Trophoblast cell (in vitro differentiated cells and primary cell): ENCODE data around the gene RABL2B.

Source experiments
- DNase-seq, 2 donors: peaks; one replicate each; pipeline ENCODE4 v3.0.0-alpha.2; 2016
- H2AFZ ChIP-seq: 2 replicates; pipeline ENCODE4 v1.6.1; 2013; ENCODE audit warnings: low read length, moderate library complexity, mild to moderate bottlenecking; ENCODE audit not compliant: insufficient read depth, poor library complexity
- H2AK5ac ChIP-seq: 2 replicates; pipeline ENCODE4 v1.6.1; 2013; ENCODE audit warnings: mild to moderate bottlenecking, low read length
- H2BK120ac ChIP-seq: 2 replicates; pipeline ENCODE4 v1.6.1; 2013; ENCODE audit warnings: low read length, mild to moderate bottlenecking, moderate library complexity; ENCODE audit not compliant: insufficient read depth, poor library complexity
- H2BK12ac ChIP-seq: 2 replicates; pipeline ENCODE4 v1.6.1; 2013; ENCODE audit warnings: mild to moderate bottlenecking, low read length, moderate library complexity
- H2BK5ac ChIP-seq: 2 replicates; pipeline ENCODE4 v1.6.1; 2013; ENCODE audit warnings: low read length, low read depth, moderate library complexity, mild to moderate bottlenecking; ENCODE audit not compliant: poor library complexity
- H3K14ac ChIP-seq: 2 replicates; pipeline ENCODE4 v1.6.1; 2013; ENCODE audit warnings: mild to moderate bottlenecking, low read length
- H3K18ac ChIP-seq: 2 replicates; pipeline ENCODE4 v1.6.1; 2013; ENCODE audit warnings: mild to moderate bottlenecking, low read length
- H3K23ac ChIP-seq: 2 replicates; pipeline ENCODE4 v1.6.1; 2013; ENCODE audit warnings: low read length
- H3K27ac ChIP-seq: 2 replicates; pipeline ENCODE4 v1.5.1; 2013; ENCODE audit warnings: low read depth, mild to moderate bottlenecking, inconsistent platforms, low read length, moderate library complexity
- H3K27me3 ChIP-seq: 2 replicates; pipeline ENCODE4 v1.6.1; 2013; ENCODE audit warnings: inconsistent platforms, mild to moderate bottlenecking, low read length, moderate library complexity; ENCODE audit not compliant: insufficient read depth
- H3K36me3 ChIP-seq, 2 experiments: 1 replicate in 1 of 2; 2 replicates in 1 of 2; pipeline ENCODE4 v1.6.1; 2013; ENCODE audit warnings: low read length in 2 of 2, mild to moderate bottlenecking in 2 of 2, moderate library complexity in 1 of 2; ENCODE audit not compliant: insufficient read depth in 2 of 2, control insufficient read depth in 1 of 2
- H3K4ac ChIP-seq: 2 replicates; pipeline ENCODE4 v1.6.1; 2013; ENCODE audit warnings: low read depth, mild to moderate bottlenecking, low read length, moderate library complexity
- H3K4me1 ChIP-seq, 2 experiments: 1 replicate in 1 of 2; 2 replicates in 1 of 2; pipeline ENCODE4 v1.6.1; 2013; ENCODE audit warnings: low read length in 2 of 2, mild to moderate bottlenecking in 2 of 2, moderate library complexity in 1 of 2; ENCODE audit not compliant: insufficient read depth in 2 of 2, control insufficient read depth in 1 of 2
- H3K4me2 ChIP-seq: 2 replicates; pipeline ENCODE4 v1.6.1; 2013; ENCODE audit warnings: inconsistent platforms, mild to moderate bottlenecking, low read length, moderate library complexity
- H3K4me3 ChIP-seq: 2 replicates; pipeline ENCODE4 v1.5.1; 2013; ENCODE audit warnings: mild to moderate bottlenecking, low read depth, low read length, inconsistent platforms
- H3K79me1 ChIP-seq: one replicate; pipeline ENCODE4 v1.6.1; 2013; ENCODE audit warnings: low read length
- H3K79me2 ChIP-seq: 2 replicates; pipeline ENCODE4 v1.6.1; 2013; ENCODE audit warnings: low read length, mild to moderate bottlenecking; ENCODE audit not compliant: control insufficient read depth, insufficient read depth, poor library complexity
- H3K9ac ChIP-seq: 2 replicates; pipeline ENCODE4 v1.6.1; 2013; ENCODE audit warnings: mild to moderate bottlenecking, low read length
- H3K9me3 ChIP-seq: 2 replicates; pipeline ENCODE4 v1.6.1; 2013; ENCODE audit warnings: low read depth, mild to moderate bottlenecking, control low read depth, inconsistent platforms, low read length; ENCODE audit not compliant: insufficient read depth
- H4K12ac ChIP-seq: 2 replicates; pipeline ENCODE4 v1.6.1; 2013; ENCODE audit warnings: low read depth, mild to moderate bottlenecking, low read length, moderate library complexity
- H4K8ac ChIP-seq: 2 replicates; pipeline ENCODE4 v1.6.1; 2013; ENCODE audit warnings: low read depth, mild to moderate bottlenecking, low read length, moderate library complexity
- H4K91ac ChIP-seq: one replicate; pipeline ENCODE4 v1.6.1; 2013; ENCODE audit warnings: low read depth, mild to moderate bottlenecking, low read length, moderate library complexity
- WGBS: extraction: QIAGEN DNeasy Blood & Tissue Kit; methylation state at CpG from one replicate; pipeline ENCODE4 v1.1.7; 2013; ENCODE audit warnings: missing lambda C conversion rate; ENCODE audit not compliant: insufficient read length, insufficient coverage; ENCODE audit errors: extremely low coverage; 5-methylcytosine and 5-hydroxymethylcytosine counted together

Gene RABL2B

DNA sequence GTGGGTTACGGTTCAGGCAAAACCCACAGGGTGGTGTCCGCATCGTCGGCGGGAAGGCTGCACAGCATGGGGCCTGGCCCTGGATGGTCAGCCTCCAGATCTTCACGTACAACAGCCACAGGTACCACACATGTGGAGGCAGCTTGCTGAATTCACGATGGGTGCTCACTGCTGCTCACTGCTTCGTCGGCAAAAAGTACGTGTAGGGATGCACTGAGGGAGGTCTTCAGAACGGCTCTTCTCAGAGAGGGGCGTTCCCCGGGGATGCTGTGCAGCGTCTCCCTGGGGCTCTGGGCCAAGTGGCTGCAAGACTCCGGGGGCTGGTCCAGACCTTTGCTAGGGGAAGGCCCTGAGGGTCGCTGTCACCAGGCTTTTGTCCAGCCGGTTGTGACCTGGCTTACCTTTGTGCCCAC is 44.2 kb downstream of the RABL2B start:
- Histone ChIP-seq H2BK12ac (no peak overlapping the region), H3K14ac (no peak overlapping the region), H3K23ac (no peak overlapping the region), H4K91ac (no peak overlapping the region), H3K36me3 (no peaks in the 10 kb centered on the region), H3K4me2 (no peak overlapping the region), H3K27ac (no peak overlapping the region), H3K4me1 (no peaks in the 10 kb centered on the region), H2BK5ac (no peak overlapping the region), H3K79me2 (no peaks in the 10 kb centered on the region), H3K18ac (no peak overlapping the region), H3K4me3 (no peak overlapping the region), H3K27me3 (no peaks in the 10 kb centered on the region), H3K9ac (no peak overlapping the region), H2AFZ (no peak overlapping the region), H2AK5ac (no peak overlapping the region), H3K9me3 (peaks cover under 1% of the 10 kb centered on the region), H4K8ac (no peak overlapping the region), H3K79me1 (no peaks in the 10 kb centered on the region), H4K12ac (no peak overlapping the region), H2BK120ac (no peak overlapping the region), H3K4ac (no peak overlapping the region)
- DNase-seq = no peak
- no CpG with 5 or more reads among the region's 17 CpGs for WGBS

DNA sequence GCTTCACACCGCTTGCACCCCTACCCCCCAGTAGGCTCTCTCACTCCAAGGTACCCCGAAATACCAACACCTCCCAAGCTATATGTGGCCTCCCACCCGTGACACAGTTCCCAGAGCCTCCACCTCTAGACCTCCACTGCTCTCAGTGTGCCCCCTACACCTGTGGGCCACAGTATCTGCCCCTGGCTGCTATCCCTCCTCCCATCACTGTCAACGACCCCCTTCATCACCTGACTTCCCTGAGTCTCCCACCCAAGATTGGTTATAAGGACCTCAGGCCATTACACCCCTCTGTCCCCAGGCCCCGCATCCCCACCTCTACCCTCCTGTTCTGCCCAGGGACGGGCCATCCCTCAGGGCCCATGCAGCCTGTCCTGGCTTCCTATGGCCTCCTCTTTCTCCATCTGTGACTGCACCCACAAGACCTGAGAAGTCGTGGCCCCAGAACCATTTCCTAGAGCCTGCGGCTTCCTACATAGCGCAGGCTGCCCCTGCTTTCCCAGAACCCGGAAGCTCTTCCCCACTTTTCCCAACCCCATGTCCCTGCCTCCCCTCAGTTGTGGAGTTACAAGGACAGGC is 44.7 kb downstream of the RABL2B start:
- Histone ChIP-seq H2BK120ac (no peak overlapping the region), H2BK12ac (no peak overlapping the region), H3K79me1 (no peaks in the 10 kb centered on the region), H3K4ac (no peak overlapping the region), H3K4me1 (no peaks in the 10 kb centered on the region), H3K27me3 (no peaks in the 10 kb centered on the region), H3K23ac (no peak overlapping the region), H3K9me3 (peaks cover 1% of the 10 kb centered on the region), H3K36me3 (no peaks in the 10 kb centered on the region), H3K14ac (no peak overlapping the region), H3K27ac (no peak overlapping the region), H3K79me2 (no peaks in the 10 kb centered on the region), H2AFZ (no peak overlapping the region), H4K8ac (no peak overlapping the region), H3K4me2 (no peak overlapping the region), H2AK5ac (no peak overlapping the region), H3K18ac (no peak overlapping the region), H4K12ac (no peak overlapping the region), H2BK5ac (no peak overlapping the region), H3K4me3 (no peak overlapping the region), H4K91ac (no peak overlapping the region), H3K9ac (no peak overlapping the region)
- DNase-seq = no peak
- WGBS = no CpG with 5 or more reads among the region's 10 CpGs

DNA sequence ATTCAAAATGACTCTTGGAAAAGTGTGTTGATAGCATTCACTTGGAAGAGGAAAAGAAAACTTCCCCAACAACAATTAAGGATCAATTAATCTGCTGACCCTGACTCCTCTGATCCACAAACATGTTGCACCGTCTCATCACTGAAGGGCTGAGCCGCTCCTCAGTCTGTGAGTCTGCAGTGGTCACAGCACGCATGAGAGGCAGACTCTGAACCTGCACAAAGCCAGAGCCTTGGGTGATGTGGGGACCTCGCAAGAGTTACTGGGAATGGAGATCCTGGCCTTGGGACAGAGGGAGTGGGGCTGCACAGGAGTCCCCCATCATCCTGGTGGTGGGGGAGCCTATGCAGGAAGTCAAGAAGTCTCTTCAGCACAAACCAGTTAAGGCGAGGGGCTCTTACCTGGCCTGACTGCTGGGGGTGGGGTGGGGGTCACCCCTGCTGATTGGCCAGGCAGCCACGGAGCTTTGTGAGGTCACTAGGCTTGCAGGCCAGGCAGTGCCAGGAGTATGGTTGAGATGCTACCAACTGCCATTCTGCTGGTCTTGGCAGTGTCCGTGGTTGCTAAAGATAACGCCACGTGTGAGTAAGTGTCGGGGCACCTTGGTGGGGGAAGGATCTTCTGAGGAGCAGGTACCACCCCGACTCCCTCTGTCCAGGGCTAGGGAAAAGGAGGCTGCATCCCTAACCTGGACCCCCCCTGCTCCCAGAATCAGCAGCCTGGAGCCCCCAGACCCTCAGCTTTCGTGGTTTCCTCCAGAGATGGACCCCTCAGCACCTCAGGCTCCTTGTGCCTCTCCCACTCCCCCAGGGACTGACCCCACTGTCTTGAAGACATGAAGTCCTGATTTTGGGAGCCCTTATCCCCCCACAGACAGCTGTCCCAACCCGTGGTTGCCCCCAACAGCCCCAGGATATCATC is 45.4 kb downstream of the RABL2B start, which contains the start of gene ACR:
Gene ACR (plus strand): TSS at position 477 of the 921 bp plus-strand sequence. CDS start 32 bp downstream, at position 509.
- no peaks in the 10 kb centered on the region for H3K27me3 ChIP-seq
- no peak within 1 kb of the TSS for H2BK5ac ChIP-seq
- no peak within 1 kb of the TSS for H4K12ac ChIP-seq
- no peak within 1 kb of the TSS for H3K4ac ChIP-seq
- H3K4me2 ChIP-seq = no peak within 1 kb of the TSS
- H3K18ac ChIP-seq = no peak within 1 kb of the TSS
- H3K79me1 ChIP-seq = no peaks in the 10 kb centered on the region
- H3K9me3 ChIP-seq = peaks cover 1% of the 10 kb centered on the region
- H3K27ac ChIP-seq = no peak within 1 kb of the TSS
- no peak within 1 kb of the TSS for H2BK120ac ChIP-seq
- no peak within 1 kb of the TSS for H3K14ac ChIP-seq
- H4K91ac ChIP-seq = no peak within 1 kb of the TSS
- H3K79me2 ChIP-seq = no peaks in the 10 kb centered on the region
- no peak within 1 kb of the TSS for H2AK5ac ChIP-seq
- H4K8ac ChIP-seq = no peak within 1 kb of the TSS
- no CpG with 5 or more reads among the region's 13 CpGs for WGBS
- H2AFZ ChIP-seq = no peak within 1 kb of the TSS
- no peak within 1 kb of the TSS for H3K23ac ChIP-seq
- H3K36me3 ChIP-seq = no peaks in the 10 kb centered on the region
- H3K4me3 ChIP-seq = no peak within 1 kb of the TSS
- no peak for DNase-seq
- H3K9ac ChIP-seq = no peak within 1 kb of the TSS
- no peaks in the 10 kb centered on the region for H3K4me1 ChIP-seq
- H2BK12ac ChIP-seq = no peak within 1 kb of the TSS

DNA sequence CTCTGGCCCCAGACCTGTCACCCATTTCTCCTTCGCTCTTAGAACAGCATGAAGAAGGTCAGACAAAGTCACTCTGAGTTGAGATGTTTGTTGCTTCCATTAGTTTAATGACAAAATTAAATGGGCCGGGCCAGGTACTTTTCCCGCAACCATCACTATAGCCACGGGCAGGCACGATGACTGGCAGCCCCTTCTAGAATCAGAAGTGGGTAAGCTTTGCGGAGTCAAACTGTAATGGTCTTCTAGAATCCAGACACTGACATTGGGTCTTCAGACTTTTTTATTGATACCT is 47.8 kb downstream of the RABL2B start:
- Histone ChIP-seq H3K4ac (no peak overlapping the region), H4K8ac (no peak overlapping the region), H3K9me3 (peaks cover 1% of the 10 kb centered on the region), H3K18ac (no peak overlapping the region), H3K4me3 (no peak overlapping the region), H2BK12ac (no peak overlapping the region), H3K36me3 (no peaks in the 10 kb centered on the region), H2BK5ac (no peak overlapping the region), H3K4me2 (no peak overlapping the region), H3K23ac (no peak overlapping the region), H3K9ac (no peak overlapping the region), H2AK5ac (no peak overlapping the region), H3K79me1 (no peaks in the 10 kb centered on the region), H3K79me2 (no peaks in the 10 kb centered on the region), H4K91ac (no peak overlapping the region), H4K12ac (no peak overlapping the region), H3K27me3 (no peaks in the 10 kb centered on the region), H3K14ac (no peak overlapping the region), H2AFZ (no peak overlapping the region), H3K4me1 (no peaks in the 10 kb centered on the region), H3K27ac (no peak overlapping the region), H2BK120ac (no peak overlapping the region)
- no CpG with 5 or more reads among the region's 6 CpGs for WGBS
- DNase-seq = no peak
